ENCODE data around the gene RNF212. TPM values are rescaled to one million over a fixed set of nuclear protein-coding genes. Genes with fewer than 3 reads are reported as not detected.

RNF212 gene
- total and polyA plus RNA-seq, 2 experiments from 2014 or later: 17.0 to 20.6 TPM

DNA sequence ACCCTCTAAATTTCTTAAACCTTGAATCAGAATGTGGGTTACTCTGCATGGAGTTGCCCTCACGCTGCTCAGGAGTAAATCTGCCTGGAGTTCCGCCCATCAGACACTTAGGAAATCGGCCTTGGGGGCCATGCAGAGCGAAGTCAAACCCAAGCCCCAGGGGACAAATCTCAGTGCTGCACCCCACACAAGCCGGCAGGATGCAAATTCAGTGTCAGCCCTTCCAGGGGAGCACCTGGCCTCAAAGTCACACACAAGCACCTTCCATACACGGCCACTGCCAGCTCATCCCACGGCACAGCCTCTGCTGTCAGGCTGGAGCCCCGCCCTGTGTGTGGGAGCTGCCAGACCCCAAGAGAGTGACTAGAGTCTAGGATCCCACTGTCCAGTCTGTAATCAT is 27.4 kb downstream of the RNF212 start:
- no peak overlapping the region for H2AFZ ChIP-seq
- peaks cover 28% of the 10 kb centered on the region for H3K9me3 Mint-ChIP-seq
- no peaks in the 10 kb centered on the region for H4K20me1 ChIP-seq (replicated peaks; ENCODE audit: insufficient read depth)
- H3K27me3 ChIP-seq (ENCODE audit: insufficient read depth): no peaks in the 10 kb centered on the region
- H3K36me3 ChIP-seq (ENCODE audit: insufficient read depth): no peaks in the 10 kb centered on the region
- H3K27ac Mint-ChIP-seq: no peak overlapping the region
- no peak overlapping the region for H3K4me2 ChIP-seq
- no peak overlapping the region for H3K27ac ChIP-seq (ENCODE audit: low read depth)
- H3K4me3 Mint-ChIP-seq: no peak overlapping the region
- H3K9me2 ChIP-seq (ENCODE audit: insufficient read depth): no peaks in the 10 kb centered on the region
- H3F3A ChIP-seq (replicated peaks; ENCODE audit: low read depth): no peaks in the 10 kb centered on the region
- TF ChIP-seq STAT1 (IDR thresholded peaks at IDR 0.05; ENCODE audit: unreplicated experiment) (no peak), CREB1 (CRISPR knock-in tag; IDR thresholded peaks at IDR 0.05; ENCODE audit: low read depth) (no peak), NANOG (IDR thresholded peaks at IDR 0.05; ENCODE audit: borderline replicate concordance) (no peak), ZNF331 (CRISPR knock-in tag; IDR thresholded peaks at IDR 0.05; ENCODE audit: low read depth) (no peak), EZH2phosphoT487 (IDR thresholded peaks at IDR 0.05; ENCODE audit: unreplicated experiment) (no peak), EZH2 (IDR thresholded peaks at IDR 0.05; ENCODE audit: low read depth, unreplicated experiment) (no peak), ZNF114 (CRISPR knock-in tag; IDR thresholded peaks at IDR 0.05) (no peak), JUNB (IDR thresholded peaks at IDR 0.05; ENCODE audit: unreplicated experiment) (no peak), POLR2AphosphoS5 (IDR thresholded peaks at IDR 0.05; ENCODE audit: low read depth) (no peak)
- TF ChIP-seq, protein P1, sequence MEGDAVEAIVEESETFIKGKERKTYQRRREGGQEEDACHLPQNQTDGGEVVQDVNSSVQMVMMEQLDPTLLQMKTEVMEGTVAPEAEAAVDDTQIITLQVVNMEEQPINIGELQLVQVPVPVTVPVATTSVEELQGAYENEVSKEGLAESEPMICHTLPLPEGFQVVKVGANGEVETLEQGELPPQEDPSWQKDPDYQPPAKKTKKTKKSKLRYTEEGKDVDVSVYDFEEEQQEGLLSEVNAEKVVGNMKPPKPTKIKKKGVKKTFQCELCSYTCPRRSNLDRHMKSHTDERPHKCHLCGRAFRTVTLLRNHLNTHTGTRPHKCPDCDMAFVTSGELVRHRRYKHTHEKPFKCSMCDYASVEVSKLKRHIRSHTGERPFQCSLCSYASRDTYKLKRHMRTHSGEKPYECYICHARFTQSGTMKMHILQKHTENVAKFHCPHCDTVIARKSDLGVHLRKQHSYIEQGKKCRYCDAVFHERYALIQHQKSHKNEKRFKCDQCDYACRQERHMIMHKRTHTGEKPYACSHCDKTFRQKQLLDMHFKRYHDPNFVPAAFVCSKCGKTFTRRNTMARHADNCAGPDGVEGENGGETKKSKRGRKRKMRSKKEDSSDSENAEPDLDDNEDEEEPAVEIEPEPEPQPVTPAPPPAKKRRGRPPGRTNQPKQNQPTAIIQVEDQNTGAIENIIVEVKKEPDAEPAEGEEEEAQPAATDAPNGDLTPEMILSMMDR (conservative IDR thresholded peaks at IDR 0.05; ENCODE audit: low read depth in 2 of 2): no peak
- DNase-seq (ENCODE audit: low spot score) (no peak), ATAC-seq (no peak)
- peaks cover 19% of the 10 kb centered on the region for H3K36me3 Mint-ChIP-seq (ENCODE audit: low read depth)
- no peaks in the 10 kb centered on the region for H3K4me1 Mint-ChIP-seq
- H3K79me2 ChIP-seq (replicated peaks; ENCODE audit: insufficient read depth): no peaks in the 10 kb centered on the region
- peaks cover 8% of the 10 kb centered on the region for H3K27me3 Mint-ChIP-seq (ENCODE audit: insufficient read depth, low read depth, poor library complexity)
- H3K4me1 ChIP-seq (ENCODE audit: insufficient read depth): no peaks in the 10 kb centered on the region
- no peak overlapping the region for H3K4me3 ChIP-seq

DNA sequence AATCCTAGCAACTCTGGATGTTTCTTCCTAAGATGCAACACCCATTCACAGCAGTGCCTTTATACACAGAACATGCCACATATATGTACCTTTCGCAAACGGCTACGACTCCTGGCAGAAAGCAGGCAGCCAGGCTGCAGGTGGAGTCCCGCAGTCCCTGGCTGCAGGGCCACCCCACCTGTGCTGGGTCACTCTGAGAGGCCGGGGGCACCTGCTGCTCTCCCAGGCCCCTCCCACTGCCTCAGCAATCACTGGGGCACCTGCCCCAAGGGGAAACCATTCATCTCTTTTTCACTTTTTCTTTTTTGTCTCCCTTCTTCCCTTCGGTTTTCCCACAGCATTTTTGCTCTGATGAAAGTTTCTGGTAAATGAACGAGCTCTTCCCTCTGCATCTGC is 28.0 kb downstream of the RNF212 start:
- TF ChIP-seq, protein P2, sequence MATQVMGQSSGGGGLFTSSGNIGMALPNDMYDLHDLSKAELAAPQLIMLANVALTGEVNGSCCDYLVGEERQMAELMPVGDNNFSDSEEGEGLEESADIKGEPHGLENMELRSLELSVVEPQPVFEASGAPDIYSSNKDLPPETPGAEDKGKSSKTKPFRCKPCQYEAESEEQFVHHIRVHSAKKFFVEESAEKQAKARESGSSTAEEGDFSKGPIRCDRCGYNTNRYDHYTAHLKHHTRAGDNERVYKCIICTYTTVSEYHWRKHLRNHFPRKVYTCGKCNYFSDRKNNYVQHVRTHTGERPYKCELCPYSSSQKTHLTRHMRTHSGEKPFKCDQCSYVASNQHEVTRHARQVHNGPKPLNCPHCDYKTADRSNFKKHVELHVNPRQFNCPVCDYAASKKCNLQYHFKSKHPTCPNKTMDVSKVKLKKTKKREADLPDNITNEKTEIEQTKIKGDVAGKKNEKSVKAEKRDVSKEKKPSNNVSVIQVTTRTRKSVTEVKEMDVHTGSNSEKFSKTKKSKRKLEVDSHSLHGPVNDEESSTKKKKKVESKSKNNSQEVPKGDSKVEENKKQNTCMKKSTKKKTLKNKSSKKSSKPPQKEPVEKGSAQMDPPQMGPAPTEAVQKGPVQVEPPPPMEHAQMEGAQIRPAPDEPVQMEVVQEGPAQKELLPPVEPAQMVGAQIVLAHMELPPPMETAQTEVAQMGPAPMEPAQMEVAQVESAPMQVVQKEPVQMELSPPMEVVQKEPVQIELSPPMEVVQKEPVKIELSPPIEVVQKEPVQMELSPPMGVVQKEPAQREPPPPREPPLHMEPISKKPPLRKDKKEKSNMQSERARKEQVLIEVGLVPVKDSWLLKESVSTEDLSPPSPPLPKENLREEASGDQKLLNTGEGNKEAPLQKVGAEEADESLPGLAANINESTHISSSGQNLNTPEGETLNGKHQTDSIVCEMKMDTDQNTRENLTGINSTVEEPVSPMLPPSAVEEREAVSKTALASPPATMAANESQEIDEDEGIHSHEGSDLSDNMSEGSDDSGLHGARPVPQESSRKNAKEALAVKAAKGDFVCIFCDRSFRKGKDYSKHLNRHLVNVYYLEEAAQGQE (IDR thresholded peaks at IDR 0.05; ENCODE audit: unreplicated experiment): no peak
- no peak for TF ChIP-seq EZH2 (IDR thresholded peaks at IDR 0.05; ENCODE audit: low read depth, unreplicated experiment)
- no peaks in the 10 kb centered on the region for H3K4me1 Mint-ChIP-seq

More for the DNA sequence above, 28.0 kb downstream of the RNF212 start:
- Mint-ChIP-seq H3K27ac (no peak overlapping the region), H3K9me3 (peaks cover 28% of the 10 kb centered on the region), H3K27me3 (ENCODE audit: insufficient read depth, low read depth, poor library complexity) (peaks cover 8% of the 10 kb centered on the region), H3K4me3 (no peak overlapping the region), H3K36me3 (ENCODE audit: low read depth) (peaks cover 19% of the 10 kb centered on the region)
- Histone ChIP-seq H3F3A (replicated peaks; ENCODE audit: low read depth) (no peaks in the 10 kb centered on the region), H3K27me3 (ENCODE audit: insufficient read depth) (no peaks in the 10 kb centered on the region), H2AFZ (no peak overlapping the region), H3K4me2 (no peak overlapping the region), H3K4me3 (no peak overlapping the region), H3K9me2 (ENCODE audit: insufficient read depth) (no peaks in the 10 kb centered on the region), H3K4me1 (ENCODE audit: insufficient read depth) (no peaks in the 10 kb centered on the region), H3K79me2 (replicated peaks; ENCODE audit: insufficient read depth) (no peaks in the 10 kb centered on the region), H3K36me3 (ENCODE audit: insufficient read depth) (no peaks in the 10 kb centered on the region), H4K20me1 (replicated peaks; ENCODE audit: insufficient read depth) (no peaks in the 10 kb centered on the region), H3K27ac (ENCODE audit: low read depth) (no peak overlapping the region)
- DNase-seq (ENCODE audit: low spot score) (no peak), ATAC-seq (no peak)

Measured in GM23338 (cell line).